HepG2 (cell line): ENCODE data around the gene CCDC106. TPM values are rescaled to one million over a fixed set of nuclear protein-coding genes. Genes with fewer than 3 reads are reported as not detected.

ENCODE experiments used
- ATAC-seq: fragments of 200-7000 bp; cut with Tn5 transposase; 3 replicates; pipeline ENCODE4 v1.9.1; 2020; ENCODE audit warnings: mild to moderate bottlenecking, moderate library complexity
- BruUV-seq: library from RNA; stranded (reverse); fragments of 400-500 nt; replicated peaks from 2 replicates; lab custom pipeline; 2021; lab: Mats Ljungman, UMichigan
- CTCF ChIA-PET: fragments of 300-600 bp; formaldehyde crosslinking; extraction: SDS; loops from one replicate; lab custom pipeline; 2021; ENCODE audit warnings: low total read pairs, inconsistent platforms, low intra/inter-chr PET ratio; lab: Yijun Ruan, JAX
- POLR2A ChIA-PET: fragments of 350-600 bp; sonication (Branson Sonifier 250); formaldehyde crosslinking; loops from one replicate; lab custom pipeline; 2020; ENCODE audit warnings: antibody characterized with exemption, inconsistent platforms; lab: Yijun Ruan, JAX
- DNase-seq: peaks from one replicate; pipeline ENCODE4 v3.0.0-alpha.2; 2015; ENCODE audit warnings: low spot score
- FAIRE-seq: peaks from 3 replicates; lab custom pipeline; 2011; peaks lifted over from hg19 to GRCh38; lab: Jason Lieb, UNC
- H2AFZ ChIP-seq: one replicate; pipeline ENCODE4 v1.6.1; 2011; ENCODE audit warnings: low read length, inconsistent platforms
- H3K27ac ChIP-seq: fragments of 300-600 bp; 3 replicates; pipeline ENCODE4 v1.8.0; 2011; ENCODE audit warnings: mixed run types, mild to moderate bottlenecking, mixed read lengths, low read length, inconsistent platforms; ENCODE audit not compliant: insufficient read depth; ENCODE audit errors: extremely low read length
- H3K27me3 ChIP-seq, 2 experiments: fragments of 200-600 bp in 1 of 2; 2 replicates in 1 of 2; 3 replicates in 1 of 2; pipeline versions ENCODE4 v1.6.0 to v1.8.0; 2011; ENCODE audit warnings: low read length in 2 of 2, mild to moderate bottlenecking in 2 of 2, moderate library complexity in 2 of 2, inconsistent platforms in 1 of 2; ENCODE audit not compliant: insufficient read depth in 2 of 2, control insufficient read depth in 1 of 2
- H3K36me3 ChIP-seq, 2 experiments: fragments of 200-600 bp in 1 of 2; replicated peaks in 1 of 2; 2 replicates in 1 of 2; 3 replicates in 1 of 2; pipeline versions ENCODE4 v1.5.1 to v1.8.0; 2011; ENCODE audit warnings: low read length in 2 of 2, inconsistent platforms in 1 of 2; ENCODE audit not compliant: insufficient read depth in 2 of 2, control insufficient read depth in 1 of 2
- H3K4me1 ChIP-seq: 2 replicates; pipeline ENCODE4 v1.5.1; 2012; ENCODE audit warnings: low read length, inconsistent platforms; ENCODE audit not compliant: insufficient read depth
- H3K4me2 ChIP-seq: 2 replicates; pipeline ENCODE4 v1.6.0; 2011; ENCODE audit warnings: low read depth, low read length, inconsistent platforms
- H3K4me3 ChIP-seq, 3 experiments: fragments of 200-600 bp in 1 of 3; sonication (generic), shearing (Covaris generic) in 1 of 3; replicated peaks in 1 of 3; 2 replicates each; pipeline ENCODE4 v1.5.1; 2011 to 2016; ENCODE audit warnings: low read length in 3 of 3, inconsistent platforms in 2 of 3, low read depth in 2 of 3, mild to moderate bottlenecking in 2 of 3, control low read depth in 1 of 3, mixed read lengths in 1 of 3; ENCODE audit not compliant: insufficient read depth in 1 of 3
- H3K79me2 ChIP-seq: one replicate; pipeline ENCODE4 v1.6.1; 2011; ENCODE audit warnings: low read length, inconsistent platforms; ENCODE audit not compliant: insufficient read depth
- H3K9ac ChIP-seq: 2 replicates; pipeline ENCODE4 v1.6.0; 2011; ENCODE audit warnings: mild to moderate bottlenecking, low read depth, low read length, inconsistent platforms; ENCODE audit not compliant: insufficient read depth
- H3K9me3 ChIP-seq: 2 replicates; pipeline ENCODE4 v1.5.1; 2012; ENCODE audit warnings: mild to moderate bottlenecking, low read length
- H4K20me1 ChIP-seq: 2 replicates; pipeline ENCODE4 v1.6.0; 2011; ENCODE audit warnings: inconsistent platforms, mild to moderate bottlenecking, low read length, moderate library complexity; ENCODE audit not compliant: insufficient read depth
- AGO1 ChIP-seq: fragments of 200-400 bp; formaldehyde crosslinking; IDR thresholded peaks from 2 replicates; pipeline ENCODE4 v1.6.1; 2017; ENCODE audit warnings: mild to moderate bottlenecking, low read depth, low read length, moderate library complexity; ENCODE audit not compliant: poor library complexity, severe bottlenecking
- ATF4 ChIP-seq, 2 experiments: fragments of 450-650 bp in 1 of 2; sonication (generic) in 1 of 2; formaldehyde crosslinking; IDR thresholded peaks; 2 replicates each; pipeline versions ENCODE4 v1.5.0 to v1.8.0; 2020 to 2022; ENCODE audit warnings: mild to moderate bottlenecking in 1 of 2, missing genetic modification reagents in 1 of 2
- CTCF ChIP-seq: sonication (generic); formaldehyde crosslinking; IDR thresholded peaks from 2 replicates; pipeline ENCODE4 v1.5.0; 2020; ENCODE audit warnings: mild to moderate bottlenecking, missing genetic modification reagents, moderate library complexity
- ELF4 ChIP-seq: sonication (generic); formaldehyde crosslinking; IDR thresholded peaks from 2 replicates; pipeline ENCODE4 v1.5.0; 2020; ENCODE audit warnings: missing genetic modification reagents, mild to moderate bottlenecking, moderate library complexity, borderline replicate concordance
- FOXC1 ChIP-seq: sonication (generic); formaldehyde crosslinking; IDR thresholded peaks from 2 replicates; pipeline ENCODE4 v1.8.0; 2022; ENCODE audit warnings: mild to moderate bottlenecking, missing genetic modification reagents, borderline replicate concordance
- JARID2 ChIP-seq: sonication (generic); formaldehyde crosslinking; IDR thresholded peaks from 2 replicates; pipeline ENCODE4 v1.8.1; 2023; ENCODE audit warnings: missing genetic modification reagents, inconsistent platforms; ENCODE audit not compliant: insufficient replicate concordance
- MED13 ChIP-seq: sonication (generic); formaldehyde crosslinking; IDR thresholded peaks from 2 replicates; pipeline ENCODE4 v1.5.0; 2020; ENCODE audit warnings: missing genetic modification reagents
- MYC ChIP-seq: sonication (generic); formaldehyde crosslinking; IDR thresholded peaks from 2 replicates; pipeline ENCODE4 v1.9.0; 2021; ENCODE audit warnings: missing genetic modification reagents, borderline replicate concordance
- NR1H2 ChIP-seq: sonication (generic); formaldehyde crosslinking; IDR thresholded peaks from 2 replicates; pipeline ENCODE4 v1.8.1; 2022; ENCODE audit warnings: low read depth, missing genetic modification reagents, borderline replicate concordance
- SIN3A ChIP-seq: IDR thresholded peaks from 2 replicates; pipeline ENCODE4 v1.6.1; 2011; ENCODE audit warnings: low read depth, mild to moderate bottlenecking, control low read depth, low read length, borderline replicate concordance
- SMC3 ChIP-seq: IDR thresholded peaks from 2 replicates; pipeline ENCODE4 v1.6.1; 2011; ENCODE audit warnings: low read length, improper control_type of control experiment
- TCF7 ChIP-seq: sonication (generic); IDR thresholded peaks from 2 replicates; pipeline ENCODE4 v1.6.1; 2016; ENCODE audit warnings: antibody characterized with exemption, low read depth
- TFDP2 ChIP-seq: sonication (generic); formaldehyde crosslinking; IDR thresholded peaks from 2 replicates; pipeline ENCODE4 v1.4.0; 2020; ENCODE audit warnings: missing genetic modification reagents
- ZEB1 ChIP-seq: IDR thresholded peaks from 2 replicates; pipeline ENCODE4 v1.6.1; 2012; ENCODE audit warnings: mild to moderate bottlenecking, low read depth, inconsistent platforms; ENCODE audit not compliant: insufficient replicate concordance
- ZFP1 ChIP-seq: IDR thresholded peaks from 2 replicates; pipeline ENCODE4 v1.6.1; 2016
- ZKSCAN5 ChIP-seq: sonication (generic); formaldehyde crosslinking; IDR thresholded peaks from 2 replicates; pipeline ENCODE4 v1.5.1; 2020; ENCODE audit warnings: mild to moderate bottlenecking, missing genetic modification reagents
- ZNF20 ChIP-seq: sonication (generic); formaldehyde crosslinking; IDR thresholded peaks from 2 replicates; pipeline ENCODE4 v1.4.0; 2020; ENCODE audit warnings: mild to moderate bottlenecking, moderate library complexity, missing genetic modification reagents
- ZNF253 ChIP-seq: sonication (generic); formaldehyde crosslinking; IDR thresholded peaks from 2 replicates; pipeline ENCODE4 v1.8.0; 2022; ENCODE audit warnings: mild to moderate bottlenecking, missing genetic modification reagents, borderline replicate concordance
- ZNF564 ChIP-seq: sonication (generic); formaldehyde crosslinking; IDR thresholded peaks from 2 replicates; pipeline ENCODE4 v1.8.1; 2023; ENCODE audit warnings: mild to moderate bottlenecking, missing genetic modification reagents
- ZNF878 ChIP-seq: sonication (generic); formaldehyde crosslinking; IDR thresholded peaks from 2 replicates; pipeline ENCODE4 v1.8.1; 2023; ENCODE audit warnings: mild to moderate bottlenecking, missing genetic modification reagents, moderate library complexity
- WGBS: methylation state at CpG from one replicate; pipeline ENCODE4 v1.1.6; 2017; ENCODE audit warnings: low lambda C conversion rate; 5-methylcytosine and 5-hydroxymethylcytosine counted together
- in situ Hi-C: cut with HindIII; loops from 2 replicates; pipeline ENCODE4 v1.10.0; 2017; ENCODE audit warnings: low pct_unique_long_range_greater_than_20kb; ENCODE audit not compliant: extremely low pct_ligation_motif_present
- intact Hi-C: fragments of 100-400 bp; cut with micrococcal nuclease; formaldehyde crosslinking; loops from one replicate; pipeline ENCODE4 v1.10.0; 2022; ENCODE audit not compliant: unreplicated experiment
- polyA plus RNA-seq, 8 experiments: library from polyadenylated mRNA; depleted of rRNA in 3 of 8; stranded (reverse) in 7 of 8; unstranded in 1 of 8; fragments of >200 nt; fragmentation: Illumina TruSeq in 4 of 8; extraction: Trizol in 4 of 8; gene quantifications; 2 replicates each; pipeline versions ENCODE4 v1.2.1 to v1.2.3, GENCODE V29; 2011 to 2016; ENCODE audit warnings: low read depth in 4 of 8, missing spikeins in 1 of 8, mixed read lengths in 1 of 8; ENCODE audit not compliant: insufficient read depth in 1 of 8
- total RNA-seq, 5 experiments: library from RNA; depleted of rRNA; stranded (reverse); fragments of >200 nt; fragmentation: Illumina TruSeq; extraction: Trizol; gene quantifications; 2 replicates each; pipeline ENCODE4 v1.2.3, GENCODE V29; 2016; ENCODE audit warnings: low read depth in 1 of 5

Gene CCDC106
- total and polyA plus RNA-seq, 2 of the 13 experiments (the other 11 are each of a cell fraction or from before 2014, with no cell fraction given) = 4.7 to 8.8 TPM

- Histone ChIP-seq H3K9ac (peak within 1 kb of the TSS; percentile 84), H3K36me3 (peaks cover 0 to 10% of the 10 kb centered on the region in 2 experiments; a peak in 2 of 5 replicates), H3K79me2 (peaks cover 39% of the 10 kb centered on the region), H3K27ac (peak within 1 kb of the TSS; percentile 79), H3K4me2 (peak within 1 kb of the TSS; percentile 96), H3K9me3 (no peaks in the 10 kb centered on the region), H3K4me1 (peaks cover 57% of the 10 kb centered on the region), H4K20me1 (no peaks in the 10 kb centered on the region), H3K4me3 (peak within 1 kb of the TSS; percentile 92 to 96 (median 92)), H2AFZ (no peak within 1 kb of the TSS), H3K27me3 (no peaks in the 10 kb centered on the region; a peak in 1 of 5 replicates)
- DNase-seq (peak; percentile 57), ATAC-seq (peak; percentile 47), FAIRE-seq (peak; percentile 69)
- BruUV-seq = no TSS peak
- ChIA-PET POLR2A (interaction anchor here (0.5 to 2.4 kb wide), 6 partner anchors 10 to 167 kb away, joined by 3 to 19 read pairs (median 9); partner anchors contain the start of genes U2AF2, ZNF628 and ZNF784), CTCF (interaction anchor here (1.7 kb wide), 1 partner anchor 11 kb away, joined by 4 read pairs; no protein-coding TSS in a partner anchor)
- in situ Hi-C loops = no loop called here
- intact Hi-C loops = no loop called here
- 3% methylated on average over 36 of the region's 56 CpGs for WGBS
- TF ChIP-seq NR1H2 (CRISPR knock-in tag) (0 out of 2 replicates have a peak, but pooled peaks have one; percentile 40), SIN3A (peak; percentile 90), TFDP2 (0 out of 2 replicates have a peak, but pooled peaks have one; percentile 17), ZNF253 (CRISPR knock-in tag) (no peak), ZFP1 (CRISPR knock-in tag) (no peak), ZEB1 (peak; percentile 63), ZNF878 (CRISPR knock-in tag) (0 out of 2 replicates have a peak, but pooled peaks have one; percentile 57), ATF4 (CRISPR knock-in tag; IDR thresholded peaks at IDR 0.05) (0 out of 4 replicates have a peak, but pooled peaks of 1 of the 2 experiments have one; percentile 12), CTCF (no peak), MYC (CRISPR knock-in tag) (0 out of 2 replicates have a peak, but pooled peaks have one; percentile 62), ELF4 (CRISPR knock-in tag) (peak; percentile 14; the same call in 1 of the 2 replicates), ZNF564 (CRISPR knock-in tag) (no peak), ZNF20 (no peak), ZKSCAN5 (no peak), JARID2 (no peak), FOXC1 (no peak), SMC3 (no peak), MED13 (CRISPR knock-in tag) (no peak), AGO1 (peak; percentile 95), TCF7 (no peak)
Observed at GRCh38 chr19:55643003-55643886, 4.8 kb upstream of the CCDC106 start, which contains the start of gene ZNF581. Gene ZNF581, plus strand, starts transcription at chr19:55643649. Its CDS starts 923 bp downstream, at chr19:55644572.
